ENCODE data around the gene PLCD3. TPM values are rescaled to one million over a fixed set of nuclear protein-coding genes. Genes with fewer than 3 reads are reported as not detected.
A peak's percentile ranks its signal among the peaks of the same experiment; 100 is the strongest.

Gene PLCD3
- total and polyA plus RNA-seq, 9 of the 15 experiments (the other 6 are each of a cell fraction or from before 2014, with no cell fraction given) = 0.20 to 22.6 (median 7.5) TPM

DNA sequence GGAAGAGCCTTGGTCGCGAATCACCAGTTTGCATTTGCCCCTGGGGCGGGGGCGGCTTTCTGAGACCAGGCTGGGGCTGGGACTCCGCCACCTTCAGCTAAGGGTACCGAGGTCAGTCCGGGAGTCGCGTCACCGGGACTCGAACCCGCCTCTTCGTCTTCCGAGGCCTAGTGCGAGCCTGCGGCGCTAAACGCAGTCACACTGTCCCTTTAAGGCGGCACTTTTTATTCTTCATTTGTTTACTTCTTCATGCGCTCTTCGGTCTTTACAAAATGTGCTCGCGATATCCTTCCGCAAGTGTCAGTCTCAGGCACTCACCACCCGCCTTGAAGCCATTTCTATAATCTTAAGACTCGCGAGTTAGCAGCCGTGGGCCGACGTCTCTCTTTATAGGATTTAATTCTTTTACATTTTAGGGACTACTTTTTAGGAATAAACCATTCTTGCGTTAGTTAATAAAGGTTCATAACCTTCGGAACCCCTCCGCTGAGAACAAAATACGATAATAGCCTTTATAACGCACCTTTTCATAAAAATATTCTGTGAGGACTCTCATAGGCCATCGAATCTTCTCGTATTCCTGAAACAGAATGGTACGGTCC, 15.4 kb upstream of the PLCD3 start (continued):
- TF ChIP-seq, protein P1, sequence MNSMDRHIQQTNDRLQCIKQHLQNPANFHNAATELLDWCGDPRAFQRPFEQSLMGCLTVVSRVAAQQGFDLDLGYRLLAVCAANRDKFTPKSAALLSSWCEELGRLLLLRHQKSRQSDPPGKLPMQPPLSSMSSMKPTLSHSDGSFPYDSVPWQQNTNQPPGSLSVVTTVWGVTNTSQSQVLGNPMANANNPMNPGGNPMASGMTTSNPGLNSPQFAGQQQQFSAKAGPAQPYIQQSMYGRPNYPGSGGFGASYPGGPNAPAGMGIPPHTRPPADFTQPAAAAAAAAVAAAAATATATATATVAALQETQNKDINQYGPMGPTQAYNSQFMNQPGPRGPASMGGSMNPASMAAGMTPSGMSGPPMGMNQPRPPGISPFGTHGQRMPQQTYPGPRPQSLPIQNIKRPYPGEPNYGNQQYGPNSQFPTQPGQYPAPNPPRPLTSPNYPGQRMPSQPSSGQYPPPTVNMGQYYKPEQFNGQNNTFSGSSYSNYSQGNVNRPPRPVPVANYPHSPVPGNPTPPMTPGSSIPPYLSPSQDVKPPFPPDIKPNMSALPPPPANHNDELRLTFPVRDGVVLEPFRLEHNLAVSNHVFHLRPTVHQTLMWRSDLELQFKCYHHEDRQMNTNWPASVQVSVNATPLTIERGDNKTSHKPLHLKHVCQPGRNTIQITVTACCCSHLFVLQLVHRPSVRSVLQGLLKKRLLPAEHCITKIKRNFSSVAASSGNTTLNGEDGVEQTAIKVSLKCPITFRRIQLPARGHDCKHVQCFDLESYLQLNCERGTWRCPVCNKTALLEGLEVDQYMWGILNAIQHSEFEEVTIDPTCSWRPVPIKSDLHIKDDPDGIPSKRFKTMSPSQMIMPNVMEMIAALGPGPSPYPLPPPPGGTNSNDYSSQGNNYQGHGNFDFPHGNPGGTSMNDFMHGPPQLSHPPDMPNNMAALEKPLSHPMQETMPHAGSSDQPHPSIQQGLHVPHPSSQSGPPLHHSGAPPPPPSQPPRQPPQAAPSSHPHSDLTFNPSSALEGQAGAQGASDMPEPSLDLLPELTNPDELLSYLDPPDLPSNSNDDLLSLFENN (IDR thresholded peaks at IDR 0.05; ENCODE audit: low read depth in 2 of 2, low read length in 2 of 2) = no peak
- no peak for TF ChIP-seq RUNX1 (IDR thresholded peaks at IDR 0.05; ENCODE audit: low read depth)
- TF ChIP-seq, protein P2, sequence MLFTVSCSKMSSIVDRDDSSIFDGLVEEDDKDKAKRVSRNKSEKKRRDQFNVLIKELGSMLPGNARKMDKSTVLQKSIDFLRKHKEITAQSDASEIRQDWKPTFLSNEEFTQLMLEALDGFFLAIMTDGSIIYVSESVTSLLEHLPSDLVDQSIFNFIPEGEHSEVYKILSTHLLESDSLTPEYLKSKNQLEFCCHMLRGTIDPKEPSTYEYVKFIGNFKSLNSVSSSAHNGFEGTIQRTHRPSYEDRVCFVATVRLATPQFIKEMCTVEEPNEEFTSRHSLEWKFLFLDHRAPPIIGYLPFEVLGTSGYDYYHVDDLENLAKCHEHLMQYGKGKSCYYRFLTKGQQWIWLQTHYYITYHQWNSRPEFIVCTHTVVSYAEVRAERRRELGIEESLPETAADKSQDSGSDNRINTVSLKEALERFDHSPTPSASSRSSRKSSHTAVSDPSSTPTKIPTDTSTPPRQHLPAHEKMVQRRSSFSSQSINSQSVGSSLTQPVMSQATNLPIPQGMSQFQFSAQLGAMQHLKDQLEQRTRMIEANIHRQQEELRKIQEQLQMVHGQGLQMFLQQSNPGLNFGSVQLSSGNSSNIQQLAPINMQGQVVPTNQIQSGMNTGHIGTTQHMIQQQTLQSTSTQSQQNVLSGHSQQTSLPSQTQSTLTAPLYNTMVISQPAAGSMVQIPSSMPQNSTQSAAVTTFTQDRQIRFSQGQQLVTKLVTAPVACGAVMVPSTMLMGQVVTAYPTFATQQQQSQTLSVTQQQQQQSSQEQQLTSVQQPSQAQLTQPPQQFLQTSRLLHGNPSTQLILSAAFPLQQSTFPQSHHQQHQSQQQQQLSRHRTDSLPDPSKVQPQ (CRISPR knock-in tag; IDR thresholded peaks at IDR 0.05; ENCODE audit: borderline replicate concordance) = no peak
- TF ChIP-seq ZBTB7A (IDR thresholded peaks at IDR 0.05; ENCODE audit: borderline replicate concordance, control insufficient read depth, low read depth, low read length) = no peak; the same call in 1 of the 2 replicates
- TF ChIP-seq MIER1 (IDR thresholded peaks at IDR 0.05; ENCODE audit: low read depth) = peak; percentile 83
- no peak for TF ChIP-seq NCOA2 (IDR thresholded peaks at IDR 0.05; ENCODE audit: partially characterized antibody in 2 of 2)
- peak; percentile 73; the same call in 1 of the 2 replicates for TF ChIP-seq E4F1 (CRISPR knock-in tag; IDR thresholded peaks at IDR 0.05; ENCODE audit: borderline replicate concordance)

All from K562 (cell line).